ENCODE measurements around the gene IGIP. TPM values are rescaled to one million over a fixed set of nuclear protein-coding genes. Genes with fewer than 3 reads are reported as not detected.

IGIP gene
- 1.1 and 1.5 TPM in 2 replicates for total RNA-seq

DNA sequence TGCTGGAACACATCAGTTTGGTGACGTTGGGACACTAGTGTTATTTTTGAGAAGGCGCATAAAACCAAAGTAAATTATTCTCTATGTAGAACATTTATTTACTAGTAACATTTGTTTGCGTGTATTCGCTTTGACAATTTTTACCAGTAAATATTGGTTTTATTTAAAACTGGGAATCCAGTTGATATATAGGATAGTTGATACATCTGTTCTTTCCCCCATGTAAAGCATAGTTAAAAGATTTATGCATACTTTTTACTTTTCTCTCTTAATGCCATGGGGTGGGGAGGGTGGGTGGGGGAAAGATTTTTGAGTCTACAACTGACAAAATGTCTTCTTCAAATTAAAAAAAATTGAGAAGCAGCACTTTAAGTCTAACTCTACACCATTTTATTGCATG, at the start of gene IGIP:
Gene IGIP (plus strand): TSS at position 301 of the 400 bp plus-strand sequence. CDS start 2,540 bp downstream, outside the sequence.
- H3K4me3 ChIP-seq (ENCODE audit: low read depth, low read length) = no peak within 1 kb of the TSS
- TF ChIP-seq, protein P1, sequence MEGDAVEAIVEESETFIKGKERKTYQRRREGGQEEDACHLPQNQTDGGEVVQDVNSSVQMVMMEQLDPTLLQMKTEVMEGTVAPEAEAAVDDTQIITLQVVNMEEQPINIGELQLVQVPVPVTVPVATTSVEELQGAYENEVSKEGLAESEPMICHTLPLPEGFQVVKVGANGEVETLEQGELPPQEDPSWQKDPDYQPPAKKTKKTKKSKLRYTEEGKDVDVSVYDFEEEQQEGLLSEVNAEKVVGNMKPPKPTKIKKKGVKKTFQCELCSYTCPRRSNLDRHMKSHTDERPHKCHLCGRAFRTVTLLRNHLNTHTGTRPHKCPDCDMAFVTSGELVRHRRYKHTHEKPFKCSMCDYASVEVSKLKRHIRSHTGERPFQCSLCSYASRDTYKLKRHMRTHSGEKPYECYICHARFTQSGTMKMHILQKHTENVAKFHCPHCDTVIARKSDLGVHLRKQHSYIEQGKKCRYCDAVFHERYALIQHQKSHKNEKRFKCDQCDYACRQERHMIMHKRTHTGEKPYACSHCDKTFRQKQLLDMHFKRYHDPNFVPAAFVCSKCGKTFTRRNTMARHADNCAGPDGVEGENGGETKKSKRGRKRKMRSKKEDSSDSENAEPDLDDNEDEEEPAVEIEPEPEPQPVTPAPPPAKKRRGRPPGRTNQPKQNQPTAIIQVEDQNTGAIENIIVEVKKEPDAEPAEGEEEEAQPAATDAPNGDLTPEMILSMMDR (conservative IDR thresholded peaks at IDR 0.05; ENCODE audit: low read depth, low read length) = no peak
- no peak for DNase-seq (ENCODE audit: low read depth)

DNA sequence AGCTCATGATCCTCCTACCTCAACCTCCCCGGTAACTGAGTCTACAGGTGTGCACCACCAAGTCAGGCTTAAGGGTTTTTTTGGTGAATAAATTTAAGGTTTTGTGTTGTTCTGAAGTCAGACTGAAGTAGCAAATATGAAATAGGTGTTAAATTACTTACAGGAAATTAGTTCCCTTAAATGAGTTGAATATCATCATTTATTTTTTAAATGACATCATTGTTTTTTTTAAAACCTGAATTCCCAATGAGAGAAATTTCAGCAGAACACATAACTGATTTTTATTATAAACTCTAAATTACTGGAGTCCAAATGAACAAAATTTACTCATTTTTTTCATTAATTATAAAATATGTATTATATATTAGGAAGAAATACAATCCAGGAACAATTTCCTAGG, 49.6 kb upstream of the IGIP start:
- TF ChIP-seq, protein P1 (conservative IDR thresholded peaks at IDR 0.05; ENCODE audit: low read depth, low read length) = no peak
- no peak for DNase-seq (ENCODE audit: low read depth)
- H3K4me3 ChIP-seq (ENCODE audit: low read depth, low read length) = no peak overlapping the region

DNA sequence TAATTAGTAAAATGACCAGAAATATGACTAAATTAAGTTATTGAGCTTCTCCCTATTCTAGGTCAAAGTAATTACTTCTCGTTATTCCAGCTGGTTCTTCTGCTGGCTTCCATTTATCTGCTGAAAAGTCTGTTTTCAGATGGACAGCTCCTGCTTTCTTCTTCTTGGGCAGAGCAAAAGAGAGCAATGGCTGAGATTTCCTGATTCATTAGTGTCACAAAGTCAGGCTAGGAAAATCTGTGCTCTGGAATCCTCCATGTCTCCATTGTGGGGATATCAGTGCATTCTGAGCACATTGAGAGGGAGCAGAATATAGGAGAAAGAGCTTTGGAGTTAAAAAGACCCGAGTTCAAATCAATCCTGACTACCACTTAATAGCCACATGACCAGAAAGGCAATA, 48.9 kb upstream of the IGIP start:
- TF ChIP-seq, protein P1 (conservative IDR thresholded peaks at IDR 0.05; ENCODE audit: low read depth, low read length) = no peak
- H3K4me3 ChIP-seq (ENCODE audit: low read depth, low read length) = no peak overlapping the region
- DNase-seq (ENCODE audit: low read depth) = no peak

DNA sequence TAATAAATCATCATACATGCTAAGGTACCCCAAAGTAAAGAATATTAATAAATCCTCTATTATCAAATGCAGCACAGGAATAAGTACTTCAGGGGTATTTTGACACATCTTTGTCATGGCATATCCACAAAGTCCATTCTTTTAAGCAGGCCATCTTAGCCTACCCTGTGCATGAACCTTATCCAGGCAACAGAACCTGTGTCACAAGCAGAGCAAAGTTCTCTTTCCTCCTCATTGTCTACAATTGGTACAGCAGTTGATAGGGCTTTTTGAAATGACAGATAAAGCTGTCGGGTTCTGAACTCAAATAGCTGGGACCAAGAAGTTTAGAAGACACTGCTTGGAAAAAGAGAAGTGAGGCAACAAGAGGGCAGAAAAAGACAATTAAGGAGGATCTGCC, 42.6 kb upstream of the IGIP start:
- no peak overlapping the region for H3K4me3 ChIP-seq (ENCODE audit: low read depth, low read length)
- TF ChIP-seq, protein P1 (conservative IDR thresholded peaks at IDR 0.05; ENCODE audit: low read depth, low read length) = no peak
- no peak for DNase-seq (ENCODE audit: low read depth)

DNA sequence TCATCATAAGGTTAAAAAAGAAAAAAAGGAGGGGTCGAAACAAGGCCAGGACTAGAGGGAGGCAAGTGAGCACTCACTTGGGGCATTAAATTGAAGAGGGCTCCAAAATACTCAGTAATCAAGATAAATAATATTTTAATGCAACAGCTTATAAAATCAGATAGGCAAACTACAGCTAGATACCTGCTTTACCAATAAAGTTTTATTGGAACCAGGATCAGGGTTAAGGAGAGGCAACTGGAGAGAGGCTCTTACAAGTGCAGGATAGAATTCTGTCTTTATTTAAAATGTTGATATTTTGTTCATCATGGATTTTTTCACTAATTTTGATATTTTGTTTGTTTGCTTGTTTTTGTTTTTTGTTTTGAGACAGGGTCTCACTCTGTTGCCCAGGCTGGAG, 42.1 kb upstream of the IGIP start:
- TF ChIP-seq, protein P1 (conservative IDR thresholded peaks at IDR 0.05; ENCODE audit: low read depth, low read length) = no peak
- H3K4me3 ChIP-seq (ENCODE audit: low read depth, low read length) = no peak overlapping the region
- DNase-seq (ENCODE audit: low read depth) = no peak

DNA sequence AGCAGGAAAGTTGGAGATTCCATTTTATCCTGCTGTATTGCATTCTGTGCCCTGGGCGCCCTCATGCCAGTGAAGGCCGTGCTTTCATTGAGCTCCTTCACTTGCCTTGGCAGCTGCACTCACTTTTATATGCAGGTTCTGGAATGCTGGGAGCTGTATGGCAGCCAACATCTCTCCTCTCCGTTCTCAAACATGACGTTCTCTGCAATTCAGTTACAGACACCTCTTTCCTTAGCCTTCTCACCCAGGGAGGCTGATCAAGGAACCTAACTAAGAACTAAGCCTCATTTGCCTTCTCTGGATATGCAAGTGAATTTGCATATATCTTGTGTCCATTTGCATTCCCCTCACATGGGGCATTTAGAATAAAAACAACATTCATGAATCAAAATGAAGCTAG, 41.2 kb upstream of the IGIP start:
- no peak overlapping the region for H3K4me3 ChIP-seq (ENCODE audit: low read depth, low read length)
- TF ChIP-seq, protein P1 (conservative IDR thresholded peaks at IDR 0.05; ENCODE audit: low read depth, low read length) = no peak
- DNase-seq (ENCODE audit: low read depth) = no peak

DNA sequence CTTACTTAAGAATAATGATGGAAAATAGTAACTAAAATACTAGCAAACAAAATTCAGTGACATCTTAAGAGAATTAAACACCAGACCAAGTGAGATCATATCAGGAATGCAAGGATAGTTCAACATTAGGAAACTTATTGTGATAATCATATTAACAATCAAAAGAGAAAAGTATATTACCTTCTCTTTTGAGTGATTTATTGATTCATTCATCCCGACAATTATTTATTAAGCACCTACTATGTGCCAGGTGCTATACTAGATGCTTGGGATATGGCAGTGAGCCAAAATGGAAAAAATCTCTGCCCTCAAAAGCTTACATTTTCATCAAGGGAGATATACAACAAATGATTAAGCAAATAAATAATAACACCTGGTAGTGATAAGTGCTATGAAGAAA, 35.5 kb upstream of the IGIP start:
- TF ChIP-seq, protein P1 (conservative IDR thresholded peaks at IDR 0.05; ENCODE audit: low read depth, low read length) = no peak
- no peak for DNase-seq (ENCODE audit: low read depth)
- no peak overlapping the region for H3K4me3 ChIP-seq (ENCODE audit: low read depth, low read length)

Measured in epithelial cell of proximal tubule (primary cell).